Mammary epithelial cell (primary cell): ENCODE measurements around the gene TTC9.

Experiments
- CTCF ChIP-seq, 2 donors: IDR thresholded peaks in 1 of 2; conservative IDR thresholded peaks in 1 of 2; 2 replicates each; pipeline ENCODE4 v1.5.1; 2011 to 2012; ENCODE audit warnings: inconsistent platforms in 2 of 2, low read length in 2 of 2, mild to moderate bottlenecking in 2 of 2, control low read depth in 1 of 2, low read depth in 1 of 2; ENCODE audit not compliant: insufficient read depth in 1 of 2; ENCODE audit errors: extremely low read depth in 1 of 2
- EZH2 ChIP-seq: IDR thresholded peaks from 2 replicates; pipeline ENCODE4 v1.6.1; 2012; ENCODE audit warnings: low read length, inconsistent platforms, borderline replicate concordance

- TF ChIP-seq CTCF (conservative IDR thresholded peaks at IDR 0.05 in 1 of 2, IDR thresholded peaks at IDR 0.05 in 1 of 2; ENCODE audit: extremely low read depth in 1 of 2, insufficient read depth in 1 of 2, low read depth in 1 of 2, low read length in 2 of 2), result no peak
- TF ChIP-seq EZH2, result no peak
These were observed 22.0 kb upstream of the TTC9 start for GRCh38 chr14:70619708-70620107.
